ENCODE data around the gene WBP1.

WBP1 gene

DNA sequence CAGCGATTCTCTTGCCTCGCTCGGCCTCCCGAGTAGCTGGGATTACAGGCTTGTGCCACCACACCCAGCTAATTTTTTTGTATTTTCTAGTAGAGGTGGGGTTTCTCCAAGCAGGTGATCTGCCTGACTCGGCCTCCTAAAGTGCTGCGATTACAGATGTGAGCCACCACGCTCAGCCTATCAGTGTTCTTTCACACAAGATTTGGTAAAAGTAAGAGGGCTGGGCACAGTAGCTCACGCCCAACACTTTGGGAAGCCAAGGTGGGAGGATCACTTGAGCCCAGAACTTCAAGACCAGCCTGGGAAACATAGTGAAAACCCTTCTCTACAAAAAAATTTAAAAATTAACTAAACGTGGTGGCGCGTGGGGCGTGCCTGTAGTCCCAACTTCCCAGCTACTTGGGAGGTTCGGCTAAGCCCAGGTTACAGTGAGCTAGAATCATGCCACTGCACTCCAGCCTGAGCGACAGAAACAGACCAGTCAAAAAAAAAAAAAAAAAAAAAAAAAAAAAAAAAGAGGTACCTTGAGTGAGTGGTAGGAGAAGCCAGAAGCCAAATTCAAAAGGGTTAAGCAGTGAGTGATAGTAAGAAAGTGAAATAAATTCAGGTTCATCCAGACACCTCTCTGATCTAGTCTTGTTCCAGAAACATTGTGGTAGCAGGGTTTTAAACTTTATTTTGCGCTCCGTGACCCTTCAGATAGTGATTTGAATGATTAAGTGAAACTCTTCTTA lies 13.3 kb downstream of the WBP1 start:
- peak overlapping the region; percentile 78 for H3K27ac ChIP-seq (ENCODE audit: low read depth, low read length)
- DNase-seq: no peak
- no peak overlapping the region for H2BK120ac ChIP-seq (ENCODE audit: low read depth, low read length)
- peak overlapping the region; percentile 97 for H3K9ac ChIP-seq (ENCODE audit: low read length)
- no peak overlapping the region for H2AK5ac ChIP-seq (ENCODE audit: low read length)
- no peaks in the 10 kb centered on the region for H3K4me1 ChIP-seq (ENCODE audit: control insufficient read depth, low read depth, low read length)
- no peaks in the 10 kb centered on the region for H3K27me3 ChIP-seq (ENCODE audit: insufficient read depth, low read length, poor library complexity)
- no peak overlapping the region for H2BK5ac ChIP-seq (ENCODE audit: low read length)
- H2BK15ac ChIP-seq (replicated peaks; ENCODE audit: low read depth): no peak overlapping the region
- no peak overlapping the region for H4K8ac ChIP-seq (ENCODE audit: low read depth, low read length)
- H3K79me2 ChIP-seq (ENCODE audit: control insufficient read depth, insufficient read depth, low read length): no peaks in the 10 kb centered on the region
- no peaks in the 10 kb centered on the region for H3K79me1 ChIP-seq (ENCODE audit: low read length)
- peaks cover 5% of the 10 kb centered on the region for H3K36me3 ChIP-seq (ENCODE audit: control insufficient read depth, insufficient read depth, low read length)
- peak overlapping the region; percentile 100 for H3K56ac ChIP-seq (ENCODE audit: low read length)
- no CpG with 5 or more reads among the region's 16 CpGs for WGBS (ENCODE audit: extremely low coverage, insufficient coverage, low lambda C conversion rate)
- no peak overlapping the region for H3K4ac ChIP-seq (ENCODE audit: low read depth, low read length)
- H3K18ac ChIP-seq (ENCODE audit: low read length): no peak overlapping the region
- H3K4me3 ChIP-seq (ENCODE audit: low read length): peak overlapping the region; percentile 94
- H4K5ac ChIP-seq (ENCODE audit: low read length): no peak overlapping the region
- H3K23ac ChIP-seq (ENCODE audit: low read length): no peak overlapping the region
- peak overlapping the region; percentile 69 for H3K4me2 ChIP-seq (ENCODE audit: low read length)

DNA sequence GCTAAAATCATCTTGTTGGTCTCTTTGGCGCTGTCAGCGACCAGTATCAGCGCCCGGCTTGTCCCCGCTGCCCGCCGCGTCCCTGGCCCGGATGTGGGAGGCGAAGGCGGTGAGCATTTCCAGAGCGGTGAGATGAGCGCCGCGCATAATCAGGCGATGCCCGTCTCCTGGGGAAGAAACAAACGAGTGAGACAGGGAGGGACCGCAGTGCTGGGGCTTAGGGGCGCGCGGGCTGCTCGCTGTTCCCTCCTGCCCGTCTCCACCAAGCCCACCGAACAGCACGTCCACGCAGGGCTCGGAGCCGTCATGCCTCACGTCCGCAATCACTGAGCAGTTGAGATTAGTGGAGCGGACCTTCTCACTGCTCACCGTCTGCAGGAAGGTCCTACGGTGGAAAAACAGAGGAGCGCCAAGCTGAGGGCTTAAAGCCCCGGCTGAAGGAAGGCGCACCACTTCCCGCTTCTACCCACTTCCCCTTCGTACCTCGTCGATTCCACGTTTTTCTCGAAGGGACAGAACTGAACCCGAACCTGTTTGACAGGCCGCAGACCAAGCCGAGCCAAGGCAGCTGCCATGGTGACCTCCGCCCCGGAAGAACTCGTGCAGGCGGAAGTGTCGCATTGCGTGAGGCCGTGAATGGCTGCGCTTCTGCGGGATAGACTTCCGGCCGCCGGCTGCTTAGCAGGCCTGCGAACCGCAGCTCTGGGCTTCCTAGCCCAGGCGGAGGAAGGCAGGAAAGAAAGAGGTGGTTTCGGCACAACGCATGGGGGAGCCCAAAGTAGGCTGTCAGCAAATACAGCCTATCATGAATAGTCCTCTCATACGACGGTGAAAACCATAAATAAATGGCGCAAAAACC lies 14.1 kb downstream of the WBP1 start, which contains the start of gene MRPL53:
Gene MRPL53, minus strand, starts transcription at position 595 of the 859 bp plus-strand sequence. Its CDS starts 20 bp downstream, at position 575.
- no CpG with 5 or more reads among the region's 66 CpGs for WGBS (ENCODE audit: extremely low coverage, insufficient coverage, low lambda C conversion rate)
- peak within 1 kb of the TSS; percentile 100 for H3K56ac ChIP-seq (ENCODE audit: low read length)
- peak; percentile 98 for DNase-seq
- H3K27ac ChIP-seq (ENCODE audit: low read depth, low read length): peak within 1 kb of the TSS; percentile 78
- H2BK120ac ChIP-seq (ENCODE audit: low read depth, low read length): no peak within 1 kb of the TSS
- no peaks in the 10 kb centered on the region for H3K4me1 ChIP-seq (ENCODE audit: control insufficient read depth, low read depth, low read length)
- peak within 1 kb of the TSS; percentile 97 for H3K23ac ChIP-seq (ENCODE audit: low read length)
- H2BK5ac ChIP-seq (ENCODE audit: low read length): peak within 1 kb of the TSS; percentile 74
- peaks cover 5% of the 10 kb centered on the region for H3K36me3 ChIP-seq (ENCODE audit: control insufficient read depth, insufficient read depth, low read length)
- peak within 1 kb of the TSS; percentile 69 for H3K4me2 ChIP-seq (ENCODE audit: low read length)
- peak within 1 kb of the TSS; percentile 47 for H4K5ac ChIP-seq (ENCODE audit: low read length)
- peak within 1 kb of the TSS; percentile 94 for H3K4me3 ChIP-seq (ENCODE audit: low read length)
- no peak within 1 kb of the TSS for H2BK15ac ChIP-seq (replicated peaks; ENCODE audit: low read depth)
- H2AK5ac ChIP-seq (ENCODE audit: low read length): no peak within 1 kb of the TSS
- H4K8ac ChIP-seq (ENCODE audit: low read depth, low read length): no peak within 1 kb of the TSS
- no peaks in the 10 kb centered on the region for H3K79me1 ChIP-seq (ENCODE audit: low read length)
- peak within 1 kb of the TSS; percentile 97 for H3K9ac ChIP-seq (ENCODE audit: low read length)
- H3K18ac ChIP-seq (ENCODE audit: low read length): peak within 1 kb of the TSS; percentile 52
- no peaks in the 10 kb centered on the region for H3K79me2 ChIP-seq (ENCODE audit: control insufficient read depth, insufficient read depth, low read length)
- no peak within 1 kb of the TSS for H3K4ac ChIP-seq (ENCODE audit: low read depth, low read length)
- H3K27me3 ChIP-seq (ENCODE audit: insufficient read depth, low read length, poor library complexity): no peaks in the 10 kb centered on the region

DNA sequence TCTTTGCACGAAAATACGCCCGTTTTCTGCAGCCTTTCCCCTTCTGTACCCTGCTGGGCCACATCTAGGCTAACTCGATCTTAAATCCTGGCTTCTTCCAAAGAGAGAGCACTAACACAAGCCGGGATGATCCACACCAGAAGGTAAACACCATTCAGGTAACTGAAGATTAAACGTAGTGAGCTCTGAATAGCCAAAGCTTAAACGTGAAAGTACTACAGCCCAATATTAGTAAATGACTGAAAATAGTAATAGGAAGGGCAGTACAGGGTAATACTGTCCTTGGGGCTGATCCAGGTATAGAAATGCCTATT lies 14.7 kb downstream of the WBP1 start:
- no CpG with 5 or more reads among the region's 7 CpGs for WGBS (ENCODE audit: extremely low coverage, insufficient coverage, low lambda C conversion rate)
- no peak overlapping the region for H2BK15ac ChIP-seq (replicated peaks; ENCODE audit: low read depth)
- peak overlapping the region; percentile 52 for H3K18ac ChIP-seq (ENCODE audit: low read length)
- peak overlapping the region; percentile 6 for H3K4me3 ChIP-seq (ENCODE audit: low read length)
- H2BK120ac ChIP-seq (ENCODE audit: low read depth, low read length): no peak overlapping the region
- DNase-seq: no peak
- peak overlapping the region; percentile 42 for H3K27ac ChIP-seq (ENCODE audit: low read depth, low read length)
- H4K8ac ChIP-seq (ENCODE audit: low read depth, low read length): no peak overlapping the region
- H3K27me3 ChIP-seq (ENCODE audit: insufficient read depth, low read length, poor library complexity): no peaks in the 10 kb centered on the region
- no peak overlapping the region for H3K4ac ChIP-seq (ENCODE audit: low read depth, low read length)
- H3K9ac ChIP-seq (ENCODE audit: low read length): peak overlapping the region; percentile 97
- H3K79me1 ChIP-seq (ENCODE audit: low read length): no peaks in the 10 kb centered on the region
- no peak overlapping the region for H2AK5ac ChIP-seq (ENCODE audit: low read length)
- peaks cover 5% of the 10 kb centered on the region for H3K36me3 ChIP-seq (ENCODE audit: control insufficient read depth, insufficient read depth, low read length)
- H3K23ac ChIP-seq (ENCODE audit: low read length): no peak overlapping the region
- H2BK5ac ChIP-seq (ENCODE audit: low read length): no peak overlapping the region
- peak overlapping the region; percentile 47 for H3K4me2 ChIP-seq (ENCODE audit: low read length)
- H3K79me2 ChIP-seq (ENCODE audit: control insufficient read depth, insufficient read depth, low read length): no peaks in the 10 kb centered on the region
- H3K56ac ChIP-seq (ENCODE audit: low read length): peak overlapping the region; percentile 81
- peak overlapping the region; percentile 9 for H4K5ac ChIP-seq (ENCODE audit: low read length)
- H3K4me1 ChIP-seq (ENCODE audit: control insufficient read depth, low read depth, low read length): no peaks in the 10 kb centered on the region

DNA sequence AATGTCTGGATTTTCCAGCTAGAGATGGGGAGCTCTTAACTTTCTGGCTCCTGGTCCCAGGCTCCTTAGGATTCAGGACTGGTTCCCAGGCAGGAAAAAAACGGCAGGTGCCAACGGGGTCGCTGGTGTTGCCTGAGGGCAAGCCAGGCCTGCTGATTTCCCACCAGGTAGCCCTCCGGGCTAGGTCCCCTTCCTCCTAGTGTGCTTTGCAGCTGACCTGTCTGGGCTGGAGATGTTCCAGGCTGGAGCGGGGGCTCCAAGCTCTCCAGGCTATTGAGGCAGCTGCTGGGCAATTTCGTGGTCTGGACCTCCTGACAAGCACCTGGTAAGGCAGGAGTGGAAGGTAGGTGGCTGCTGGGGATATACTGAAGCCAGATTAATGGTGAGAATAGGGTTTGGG lies 16.2 kb downstream of the WBP1 start:
- Histone ChIP-seq H3K79me1 (ENCODE audit: low read length) (no peaks in the 10 kb centered on the region), H3K79me2 (ENCODE audit: control insufficient read depth, insufficient read depth, low read length) (no peaks in the 10 kb centered on the region), H3K4ac (ENCODE audit: low read depth, low read length) (no peak overlapping the region), H3K27me3 (ENCODE audit: insufficient read depth, low read length, poor library complexity) (no peaks in the 10 kb centered on the region), H3K56ac (ENCODE audit: low read length) (no peak overlapping the region), H3K27ac (ENCODE audit: low read depth, low read length) (no peak overlapping the region), H2BK5ac (ENCODE audit: low read length) (no peak overlapping the region), H4K8ac (ENCODE audit: low read depth, low read length) (no peak overlapping the region), H3K4me2 (ENCODE audit: low read length) (no peak overlapping the region), H3K4me3 (ENCODE audit: low read length) (no peak overlapping the region), H3K18ac (ENCODE audit: low read length) (no peak overlapping the region), H3K23ac (ENCODE audit: low read length) (no peak overlapping the region), H2BK15ac (replicated peaks; ENCODE audit: low read depth) (no peak overlapping the region), H4K5ac (ENCODE audit: low read length) (no peak overlapping the region), H2BK120ac (ENCODE audit: low read depth, low read length) (no peak overlapping the region), H3K9ac (ENCODE audit: low read length) (no peak overlapping the region), H3K36me3 (ENCODE audit: control insufficient read depth, insufficient read depth, low read length) (peaks cover 5% of the 10 kb centered on the region), H2AK5ac (ENCODE audit: low read length) (no peak overlapping the region), H3K4me1 (ENCODE audit: control insufficient read depth, low read depth, low read length) (no peaks in the 10 kb centered on the region)
- WGBS (ENCODE audit: extremely low coverage, insufficient coverage, low lambda C conversion rate): no CpG with 5 or more reads among the region's 6 CpGs
- no peak for DNase-seq

- no peak overlapping the region for H4K5ac ChIP-seq (ENCODE audit: low read length)
- DNase-seq: peak; percentile 39
- no peak overlapping the region for H2BK120ac ChIP-seq (ENCODE audit: low read depth, low read length)
- no peak overlapping the region for H2AK5ac ChIP-seq (ENCODE audit: low read length)
- no peak overlapping the region for H4K8ac ChIP-seq (ENCODE audit: low read depth, low read length)
- H3K56ac ChIP-seq (ENCODE audit: low read length): no peak overlapping the region
- no peak overlapping the region for H3K9ac ChIP-seq (ENCODE audit: low read length)
- H3K27ac ChIP-seq (ENCODE audit: low read depth, low read length): no peak overlapping the region
- H3K4me1 ChIP-seq (ENCODE audit: control insufficient read depth, low read depth, low read length): no peaks in the 10 kb centered on the region
- no peak overlapping the region for H3K4me3 ChIP-seq (ENCODE audit: low read length)
- no CpG with 5 or more reads among the region's 5 CpGs for WGBS (ENCODE audit: extremely low coverage, insufficient coverage, low lambda C conversion rate)
- H2BK5ac ChIP-seq (ENCODE audit: low read length): no peak overlapping the region
- peaks cover 5% of the 10 kb centered on the region for H3K36me3 ChIP-seq (ENCODE audit: control insufficient read depth, insufficient read depth, low read length)
- H2BK15ac ChIP-seq (replicated peaks; ENCODE audit: low read depth): no peak overlapping the region
- H3K23ac ChIP-seq (ENCODE audit: low read length): no peak overlapping the region
- no peaks in the 10 kb centered on the region for H3K27me3 ChIP-seq (ENCODE audit: insufficient read depth, low read length, poor library complexity)
- no peaks in the 10 kb centered on the region for H3K79me2 ChIP-seq (ENCODE audit: control insufficient read depth, insufficient read depth, low read length)
- no peak overlapping the region for H3K4ac ChIP-seq (ENCODE audit: low read depth, low read length)
- H3K79me1 ChIP-seq (ENCODE audit: low read length): no peaks in the 10 kb centered on the region
- no peak overlapping the region for H3K18ac ChIP-seq (ENCODE audit: low read length)
- no peak overlapping the region for H3K4me2 ChIP-seq (ENCODE audit: low read length)
Measured at GRCh38 chr2:74474899-74475298, 16.7 kb downstream of the WBP1 start.
